Embryonic facial prominence (tissue), 1 donor: ENCODE measurements around the gene GAK.

Experiments
- DNase-seq: peaks from one replicate; pipeline ENCODE4 v3.0.0-alpha.2; 2016; ENCODE audit errors: extremely low spot score

GAK gene

DNA sequence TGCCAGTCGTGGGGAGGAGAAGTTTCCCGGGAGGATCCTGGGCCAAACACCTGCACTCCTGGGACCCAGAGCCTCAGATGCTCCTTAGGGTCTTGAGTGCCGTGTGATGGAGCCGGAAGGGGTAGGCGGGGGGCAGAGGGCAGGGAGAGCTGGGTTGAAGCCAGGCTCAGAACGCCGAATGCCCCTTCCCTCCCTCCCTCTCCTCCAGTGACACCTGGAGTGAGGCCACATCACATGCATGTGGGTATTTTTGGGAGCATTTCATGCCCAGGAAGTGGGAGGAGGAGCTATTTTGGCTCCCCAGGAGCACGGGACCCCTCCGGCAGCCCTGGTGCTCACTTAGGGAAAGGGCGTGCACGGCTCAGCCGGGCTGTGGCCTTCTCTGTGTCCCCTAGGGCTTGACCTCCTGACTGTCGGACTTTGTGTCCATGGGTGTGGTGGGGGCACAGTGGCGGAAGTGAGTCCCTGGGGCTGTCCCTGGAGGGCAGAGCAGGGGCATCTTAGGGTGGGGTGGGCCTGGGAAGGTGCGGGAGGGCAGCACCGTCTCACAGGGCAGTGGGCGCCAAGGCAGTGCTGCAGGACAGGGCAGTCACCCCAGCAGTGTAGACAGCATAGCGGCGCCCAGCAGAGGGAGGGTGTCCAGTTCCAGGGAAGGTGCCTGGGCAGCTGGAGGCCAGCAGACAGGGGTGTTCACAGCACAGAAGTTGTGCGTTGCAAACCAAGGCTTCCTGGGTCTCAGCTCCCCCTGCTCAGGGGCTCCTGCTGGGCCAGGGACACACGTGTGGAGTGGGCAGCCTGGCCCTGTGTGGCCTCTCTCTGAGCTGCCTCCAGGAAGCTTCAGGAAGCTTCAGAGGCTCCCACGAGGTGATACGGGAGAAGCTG lies 101.3 kb downstream of the GAK start:
- DNase-seq = no peak

DNA sequence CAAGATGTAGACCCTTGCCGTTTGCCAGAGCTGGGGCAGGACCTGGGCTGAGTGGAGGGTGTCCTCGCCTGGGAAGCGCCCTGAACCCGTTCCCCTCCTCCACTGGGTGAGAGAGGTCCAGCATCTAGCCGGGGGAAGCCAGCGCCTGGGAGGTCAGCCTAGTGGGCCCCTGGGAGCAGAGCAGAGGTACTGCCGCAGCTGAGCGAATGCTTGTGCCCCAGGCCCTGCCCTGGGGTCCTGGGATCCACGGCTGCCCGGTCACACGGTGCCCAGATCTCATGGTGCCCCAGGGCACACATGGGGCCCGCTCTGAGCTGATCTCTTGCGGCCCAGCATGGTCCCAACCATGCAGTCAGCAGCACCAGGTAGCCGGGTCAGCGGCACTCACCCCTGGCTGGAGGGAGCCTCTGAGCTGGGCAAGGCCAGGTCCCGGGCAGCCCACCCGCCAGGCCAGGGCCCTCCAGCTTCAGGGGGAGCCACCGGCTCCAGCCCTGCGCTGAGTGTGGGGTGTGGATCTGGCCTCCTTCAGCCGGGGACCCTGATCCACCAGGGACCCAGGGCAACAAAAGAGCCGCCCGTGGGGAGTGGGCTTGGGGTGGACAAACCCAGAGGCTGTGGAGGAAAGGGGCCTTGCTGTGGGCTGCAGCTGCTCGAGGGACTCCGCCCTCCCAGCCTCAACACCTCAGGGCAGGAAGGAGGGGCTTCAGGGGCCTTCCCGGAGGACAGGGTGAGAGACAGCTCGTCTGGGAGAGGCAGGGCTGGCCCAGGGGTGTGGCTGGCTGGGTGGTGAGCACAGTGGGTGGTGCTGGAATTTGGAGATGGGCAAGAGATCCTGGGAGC lies 102.1 kb downstream of the GAK start:
- DNase-seq = no peak

DNA sequence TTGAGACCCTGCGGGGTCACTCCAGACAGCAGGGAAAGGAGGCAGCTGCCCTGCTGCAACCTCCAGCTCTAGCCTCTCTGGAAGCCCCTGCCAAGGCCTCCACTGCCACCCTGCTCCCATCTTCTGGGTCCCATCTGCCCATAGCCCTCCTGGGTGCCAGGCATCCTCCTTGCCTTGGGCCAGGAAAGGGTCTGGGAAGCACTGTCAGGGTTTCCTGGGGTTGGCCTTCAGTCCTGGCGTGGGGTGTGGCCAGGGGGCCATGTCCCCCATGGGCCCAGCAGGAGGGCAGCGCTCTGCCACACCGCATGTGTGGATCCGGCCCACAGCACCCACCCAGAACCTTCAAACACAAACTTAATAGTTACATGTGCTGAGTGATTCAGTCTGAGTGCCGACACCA lies 102.8 kb downstream of the GAK start:
- DNase-seq = no peak

DNA sequence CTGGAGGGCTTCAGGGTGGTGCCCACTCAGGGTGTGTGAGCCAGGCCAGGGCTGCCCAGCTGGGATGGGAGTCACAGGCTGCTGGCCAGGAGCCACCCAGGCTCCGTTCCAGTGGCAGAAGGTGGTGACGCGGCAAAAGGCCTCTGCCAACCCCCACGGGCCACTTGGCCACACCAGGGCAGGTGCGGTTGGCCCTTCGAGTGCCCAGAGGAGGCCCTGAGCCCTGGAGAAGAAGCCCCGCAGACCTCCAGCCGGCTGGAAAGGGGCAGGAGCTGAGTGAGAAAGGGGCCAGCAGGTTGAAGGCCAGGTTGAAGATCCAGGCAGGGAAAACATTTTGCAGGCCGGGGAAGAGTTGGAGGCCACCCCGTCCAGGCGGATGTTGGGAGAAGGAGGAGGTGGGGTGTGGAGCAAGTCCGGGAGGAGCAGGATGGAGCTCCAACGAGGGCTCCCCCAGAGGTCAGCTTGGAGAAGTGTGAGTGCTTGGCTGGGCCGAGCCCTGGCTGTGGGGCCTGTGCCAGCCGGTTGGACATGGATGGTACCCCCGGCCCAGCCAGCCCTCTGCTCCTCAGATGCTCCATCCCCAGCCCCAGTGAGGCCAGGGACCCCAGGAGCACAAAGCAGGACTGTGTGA lies 103.4 kb downstream of the GAK start:
- DNase-seq = no peak

DNA sequence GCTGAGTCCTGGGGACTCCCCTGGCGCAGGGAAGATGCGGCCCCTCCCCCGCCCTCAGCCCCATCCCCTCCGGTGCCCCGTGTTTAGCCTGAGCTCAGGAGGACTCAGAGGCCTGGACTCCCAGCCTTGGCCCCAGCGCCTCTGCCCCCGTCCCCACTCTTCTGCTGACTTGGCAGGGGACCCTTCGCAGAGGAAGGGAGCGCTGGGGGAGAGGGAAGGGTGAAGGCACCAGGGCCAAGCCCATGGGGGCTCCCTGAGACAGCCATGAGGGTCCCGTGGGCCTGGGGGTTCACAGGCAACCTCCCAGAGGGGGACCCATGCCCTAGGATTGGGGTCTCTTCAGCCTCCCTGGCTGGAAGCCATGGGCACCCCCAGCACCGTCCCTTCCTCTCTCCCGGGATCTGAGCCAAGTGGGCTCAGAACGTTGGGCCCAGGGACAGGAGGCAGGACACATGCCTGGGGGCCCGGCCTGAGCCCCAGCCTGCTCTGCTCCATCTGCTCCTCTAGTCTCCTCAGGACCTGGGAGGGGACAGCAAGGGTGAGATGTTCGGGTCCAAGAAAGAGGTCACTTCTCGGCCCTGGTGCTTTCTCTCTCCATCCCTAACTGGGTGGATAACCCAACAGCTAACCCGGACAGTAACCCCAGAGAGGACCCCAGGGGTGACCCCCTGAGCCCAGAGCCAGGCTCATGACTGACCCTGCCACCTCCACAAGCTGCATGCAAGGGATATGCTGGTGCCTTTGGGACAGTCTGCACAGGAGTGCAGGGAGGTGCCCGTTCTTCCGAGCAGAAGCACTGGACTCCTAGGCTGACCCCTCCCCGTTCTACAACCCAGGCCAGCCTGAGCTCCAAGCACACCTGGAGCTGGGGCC lies 104.7 kb downstream of the GAK start:
- DNase-seq = no peak

DNA sequence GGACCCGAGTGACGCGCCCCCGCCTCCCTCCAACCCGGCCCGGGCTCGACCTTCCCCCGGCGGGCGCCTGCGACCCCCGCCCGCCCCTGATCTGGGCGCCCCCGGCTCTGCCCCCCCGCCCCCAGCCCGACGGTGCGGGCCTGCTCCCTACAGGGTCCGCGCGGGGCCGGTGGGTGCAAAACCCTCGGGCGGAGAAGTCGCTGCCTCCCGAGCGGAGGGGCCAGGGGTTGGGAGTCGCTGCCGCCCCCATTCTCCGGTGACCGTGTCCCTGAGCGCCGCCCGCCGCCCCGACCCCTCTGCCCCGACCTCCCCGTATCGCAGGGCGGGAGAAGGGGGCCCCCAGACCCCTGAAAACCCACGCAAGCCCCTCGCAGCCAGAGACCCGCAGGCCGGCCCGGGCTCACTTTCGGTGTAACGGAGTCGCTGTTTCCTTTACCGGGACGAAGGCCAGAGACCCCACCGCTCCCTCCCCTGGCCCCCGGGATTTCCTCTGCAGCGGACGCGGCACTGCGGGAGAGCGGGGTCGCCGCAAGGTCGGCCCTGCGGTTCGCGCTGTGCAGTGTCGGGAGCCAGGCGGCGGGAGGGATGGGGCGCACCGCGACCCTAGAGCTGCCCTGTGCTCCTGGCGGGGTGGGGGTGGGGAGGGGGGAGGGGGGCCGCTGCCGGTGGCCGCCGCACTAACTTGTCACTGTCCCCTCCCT lies 105.5 kb downstream of the GAK start:
- no peak for DNase-seq

DNA sequence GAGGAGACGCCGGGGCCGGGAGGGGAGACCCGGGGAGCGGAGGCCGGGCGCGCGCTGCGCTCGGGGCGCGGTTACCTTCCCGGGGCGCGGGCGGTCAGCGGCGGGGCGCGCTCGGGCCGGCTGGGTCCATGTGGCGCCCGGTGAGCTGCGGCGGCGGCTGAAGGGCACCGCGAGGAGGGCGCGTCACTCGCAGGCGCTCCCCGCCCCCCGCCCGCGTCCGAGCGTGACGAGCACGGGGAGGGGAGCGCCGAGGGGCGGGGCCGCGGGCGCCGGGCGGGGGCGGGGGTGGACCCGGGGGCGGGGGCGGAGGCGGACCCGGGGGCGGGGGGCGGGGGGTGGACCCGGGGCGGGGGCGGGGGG lies 106.2 kb downstream of the GAK start, which contains the start of gene CPLX1:
CPLX1 (minus strand) TSS at position 159 of the 360 bp plus-strand sequence. CDS start 1,607 bp downstream, outside the sequence.
- no peak for DNase-seq

DNA sequence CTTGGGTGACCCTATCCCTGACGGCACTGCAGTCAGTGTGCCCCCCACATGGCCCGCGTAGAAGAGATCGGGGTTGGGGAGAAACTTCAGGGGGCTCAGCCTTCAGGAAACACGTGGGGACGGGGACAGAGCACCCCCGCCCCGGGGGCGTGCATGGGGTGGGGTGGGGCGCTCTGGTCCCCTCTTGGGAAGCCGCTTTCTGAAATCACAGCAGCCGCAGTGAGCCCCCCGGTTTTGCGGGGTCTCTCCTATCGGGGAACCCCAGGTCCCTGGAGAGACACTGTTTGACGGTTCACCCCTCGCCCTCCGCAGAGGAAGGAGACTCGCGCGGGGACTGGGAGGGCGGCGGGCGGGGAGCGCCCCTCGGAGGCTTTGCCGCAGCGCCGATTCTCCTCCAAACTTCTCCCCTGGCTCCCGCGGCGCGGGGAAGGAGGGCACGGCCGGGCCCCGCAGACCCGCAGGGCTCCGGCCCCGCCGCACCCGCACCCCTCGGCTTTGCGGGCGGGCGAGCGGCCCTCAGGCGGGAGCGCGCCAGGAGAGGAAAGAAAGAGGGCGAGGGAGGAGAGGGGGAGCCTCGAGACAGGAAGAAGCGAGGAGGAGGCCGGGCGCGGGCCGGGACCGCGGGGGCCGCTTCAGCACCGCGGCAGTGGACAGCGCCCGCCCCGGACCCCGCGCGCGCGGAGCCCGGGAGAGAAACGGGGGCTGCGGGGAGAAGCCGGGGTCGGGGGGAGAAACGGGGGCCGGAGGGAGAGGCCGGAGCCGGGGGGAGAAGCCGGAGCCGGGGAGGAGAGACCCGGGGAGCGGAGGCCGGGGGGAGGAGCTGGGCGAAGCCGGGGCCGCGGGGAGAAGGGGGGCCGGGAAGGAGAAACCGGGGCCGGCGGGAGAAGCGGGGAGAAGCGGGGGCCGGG lies 106.8 kb downstream of the GAK start:
- DNase-seq = peak; percentile 7

DNA sequence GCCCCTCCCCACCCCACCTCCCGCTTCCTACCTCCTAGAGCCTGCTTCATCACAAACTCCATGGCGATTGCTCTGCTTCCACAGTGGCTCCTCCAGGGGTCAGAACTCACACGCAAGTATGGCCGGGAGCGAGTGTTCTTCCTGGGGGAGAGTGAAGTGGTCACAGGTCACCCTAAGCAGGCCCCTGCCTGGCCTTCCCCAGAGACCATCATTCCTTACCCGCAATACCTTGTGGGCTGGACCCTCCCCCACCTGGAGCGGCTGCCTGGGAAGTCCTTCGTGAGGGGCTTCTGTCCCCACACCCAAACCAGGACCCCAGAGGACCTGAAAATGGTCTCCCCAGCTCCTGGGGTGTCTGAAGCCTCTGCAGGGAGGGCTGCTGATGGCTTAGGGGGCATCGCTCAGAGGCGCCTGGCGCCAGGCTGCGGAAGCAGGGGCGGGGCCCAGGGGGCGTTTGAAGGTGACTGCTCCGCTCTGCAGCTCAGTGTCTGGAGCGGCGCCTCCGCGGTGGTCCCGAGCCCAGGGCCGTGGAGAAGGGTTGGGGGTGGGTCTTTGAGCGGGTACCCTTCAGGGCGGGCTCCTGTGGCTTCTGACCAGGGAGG lies 107.6 kb downstream of the GAK start:
- no peak for DNase-seq

DNA sequence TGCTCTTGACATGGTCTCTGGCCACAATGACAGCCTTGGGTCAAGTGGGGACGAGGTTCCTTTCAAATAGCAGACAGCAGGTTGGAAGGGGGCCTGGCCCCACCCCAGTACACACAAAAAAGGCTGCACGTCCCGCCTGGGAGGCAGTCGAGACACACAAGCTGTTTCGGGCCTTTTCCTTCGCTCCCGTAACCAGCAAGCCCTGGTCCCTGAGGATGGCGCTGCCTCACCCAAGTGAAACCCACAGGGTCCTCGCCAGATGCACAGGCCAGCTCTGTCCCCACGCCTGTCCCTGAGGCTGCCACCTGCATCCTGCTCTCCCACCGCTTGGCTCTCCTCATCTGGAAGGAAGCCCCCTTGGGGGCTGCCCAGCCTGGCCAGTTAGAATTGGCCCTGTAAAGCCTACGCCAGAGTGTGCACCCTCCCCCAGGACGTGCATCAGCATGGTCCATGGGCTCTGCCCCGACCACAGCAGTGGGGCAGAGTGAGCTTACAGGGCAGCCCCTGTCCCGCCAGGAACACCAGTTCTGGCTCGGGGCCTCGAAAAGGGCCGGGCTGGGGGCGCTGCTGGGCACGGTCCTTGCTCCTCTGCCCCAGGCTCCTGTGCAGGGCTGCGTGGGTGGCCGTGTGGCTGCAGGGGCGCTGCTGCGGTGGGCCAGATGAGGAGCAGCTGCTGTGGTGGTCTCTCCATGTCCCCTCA lies 108.2 kb downstream of the GAK start:
- no peak for DNase-seq

DNA sequence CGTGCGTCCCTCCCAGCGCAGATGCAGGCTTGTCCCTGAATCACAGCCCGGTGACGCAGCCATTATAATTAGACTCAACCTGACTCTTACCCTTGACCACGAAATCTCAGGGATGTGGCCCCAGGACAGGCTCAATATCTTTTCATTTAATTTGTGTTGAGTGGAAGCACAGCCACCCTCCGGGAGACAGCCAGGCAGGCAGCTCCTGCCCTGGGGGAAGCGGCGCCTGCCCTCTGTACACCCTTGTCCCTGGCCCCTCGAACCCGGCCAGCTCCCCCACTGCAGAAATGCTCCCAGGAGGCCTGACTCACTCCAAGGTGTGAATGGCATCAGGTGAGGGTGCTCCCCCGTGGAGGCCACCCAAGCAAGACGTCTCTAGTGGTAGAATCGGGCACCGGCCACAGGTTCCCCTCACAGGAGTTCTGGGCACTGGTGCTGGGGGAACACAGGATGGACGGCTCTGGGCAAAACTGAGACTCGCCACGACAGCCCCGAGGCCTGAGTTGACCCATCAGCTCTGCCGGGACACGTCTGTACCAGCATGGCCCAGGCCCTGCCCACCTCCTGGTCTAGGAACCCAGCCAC lies 108.8 kb downstream of the GAK start:
- no peak for DNase-seq

DNA sequence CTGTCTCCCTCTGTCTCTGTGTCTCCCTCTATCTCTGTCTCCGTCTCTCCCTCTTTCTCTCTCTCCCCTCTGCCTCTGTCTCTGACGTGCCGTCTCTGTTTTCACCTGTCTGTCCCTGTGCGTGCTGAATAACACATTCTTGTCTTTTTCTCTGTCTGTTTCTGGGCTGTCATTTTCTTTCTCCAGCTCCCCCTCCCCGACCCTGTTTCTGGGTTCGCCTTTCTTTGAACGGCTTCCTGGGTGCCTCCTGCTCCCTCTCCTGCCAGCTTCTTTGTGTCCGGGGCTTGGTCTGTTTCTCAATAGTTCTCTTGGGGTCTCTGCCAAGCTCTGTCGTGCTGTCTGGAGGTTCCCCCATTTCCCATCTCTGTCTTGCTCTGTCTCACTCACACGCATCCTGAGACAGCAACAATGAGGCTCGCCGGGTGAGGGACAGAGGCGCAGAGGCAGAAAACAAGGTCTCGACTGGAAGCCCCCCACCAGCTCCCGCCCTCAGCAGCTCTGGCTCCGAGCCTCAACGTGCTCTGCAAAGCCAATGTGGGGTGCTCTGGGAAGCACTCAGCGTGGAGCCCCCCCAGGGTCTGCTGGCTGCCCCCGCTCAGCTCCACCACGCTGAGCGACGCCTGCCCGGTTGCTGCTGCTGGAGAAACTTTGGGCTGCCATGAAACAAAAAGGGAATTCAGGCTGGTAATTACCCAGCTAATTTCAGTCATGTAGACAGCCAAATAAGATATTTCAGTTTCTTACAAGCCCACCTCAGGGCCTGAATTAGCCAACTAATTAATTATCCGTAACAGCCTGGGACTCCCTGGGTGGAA lies 109.5 kb downstream of the GAK start:
- no peak for DNase-seq

DNA sequence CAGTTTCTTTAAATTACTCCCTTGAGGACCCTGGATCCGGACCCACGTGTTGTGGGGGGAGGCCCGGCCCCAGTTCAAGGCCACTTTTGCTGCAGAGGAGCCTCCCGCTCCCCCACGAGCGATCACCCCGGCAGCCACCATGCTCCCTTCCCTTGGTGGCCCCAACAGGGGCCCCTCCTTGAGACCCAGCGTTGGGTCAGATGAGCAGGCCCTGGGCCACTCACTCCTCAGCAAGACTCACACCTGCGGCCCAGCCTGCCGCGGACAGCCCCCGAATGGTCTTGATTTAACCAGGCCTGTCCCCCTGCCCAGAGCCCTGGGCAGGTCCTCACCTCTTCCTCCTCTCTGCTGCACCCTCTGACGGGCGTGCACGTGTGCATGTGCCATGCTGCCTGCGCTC lies 110.5 kb downstream of the GAK start:
- no peak for DNase-seq

DNA sequence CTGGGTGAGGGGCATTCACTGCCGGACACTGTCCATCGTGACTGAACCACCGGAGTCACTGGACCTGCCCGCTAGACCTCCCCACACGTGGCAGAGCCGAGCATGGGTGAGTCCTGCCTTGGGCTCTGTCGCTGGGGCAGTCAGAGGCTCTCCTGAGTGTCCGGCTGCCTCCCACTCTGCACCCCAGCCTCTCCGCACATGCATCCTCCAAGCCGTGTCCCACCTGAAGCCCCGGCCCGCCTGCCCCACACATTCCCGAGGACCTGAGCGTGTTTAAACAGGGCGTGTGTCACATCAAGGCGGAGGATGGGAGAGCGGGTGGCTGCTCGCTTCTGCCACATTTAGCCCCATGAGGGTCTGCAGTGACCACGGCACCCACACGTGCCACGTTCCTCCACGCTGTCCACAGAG lies 110.9 kb downstream of the GAK start:
- no peak for DNase-seq

DNA sequence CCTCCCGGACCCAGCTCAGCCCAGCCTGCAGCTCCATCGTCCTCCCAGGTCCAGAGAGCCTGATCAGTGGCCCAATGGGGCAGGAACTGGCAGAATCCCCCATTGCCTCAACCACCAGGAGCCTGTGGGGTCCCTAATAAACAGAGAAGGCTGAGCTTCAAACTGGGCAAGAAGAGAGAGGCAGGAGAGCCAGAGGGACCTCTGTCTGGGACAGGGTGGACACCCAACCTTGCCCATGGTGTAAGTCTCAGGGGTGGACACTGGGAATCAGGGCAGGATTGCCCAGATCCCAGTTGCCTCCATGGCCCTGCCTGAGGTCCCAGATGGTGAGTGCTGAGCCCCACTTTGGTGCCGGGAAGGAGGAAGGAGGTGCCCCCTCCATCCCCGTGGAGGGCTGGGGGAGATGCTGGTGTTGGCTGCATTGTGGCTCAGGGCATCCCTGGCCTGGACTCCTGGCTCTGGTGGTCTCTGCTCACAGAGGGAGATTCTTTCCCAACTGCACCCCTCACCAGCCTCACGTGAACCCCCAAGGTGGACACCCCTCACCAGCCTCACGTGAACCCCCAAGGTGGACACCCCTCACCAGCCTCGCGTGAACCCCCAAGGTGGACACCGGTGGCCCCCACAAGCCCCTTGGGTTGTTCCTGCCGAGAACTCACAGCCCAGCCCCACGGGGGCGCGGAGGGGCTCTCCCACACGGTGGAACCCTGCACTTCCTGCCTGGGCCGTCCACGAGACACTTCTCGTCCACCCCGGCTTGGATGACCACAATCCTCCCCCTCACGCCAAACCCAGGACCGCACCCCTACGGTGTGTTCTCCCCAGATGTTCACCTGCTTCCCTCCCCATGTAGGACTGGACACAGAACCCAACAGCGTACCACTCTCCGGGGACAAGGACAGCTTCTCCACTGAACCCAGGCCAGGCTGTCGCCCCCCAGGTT lies 111.6 kb downstream of the GAK start:
- DNase-seq = no peak
